Sigmoid colon (tissue), 7 donors: ENCODE results near the gene SGK2. TPM values are rescaled to one million over a fixed set of nuclear protein-coding genes. Genes with fewer than 3 reads are reported as not detected.

Experiments used
- DNase-seq: peaks from one replicate; pipeline ENCODE4 v3.0.0-alpha.2; 2019
- H3K27ac ChIP-seq, 4 donors: fragments of 200-600 bp; sonication (generic); one replicate each; pipeline ENCODE4 v1.5.1; 2016 to 2019; ENCODE audit warnings: mild to moderate bottlenecking in 1 of 4
- H3K27me3 ChIP-seq, 3 donors: fragments of 200-600 bp; sonication (generic); one replicate each; pipeline ENCODE4 v1.5.1; 2019; ENCODE audit warnings: mild to moderate bottlenecking in 1 of 3
- H3K36me3 ChIP-seq, 4 donors: fragments of 200-600 bp; sonication (generic); one replicate each; pipeline ENCODE4 v1.5.1; 2016 to 2019
- H3K4me1 ChIP-seq, 4 donors: fragments of 200-600 bp; sonication (generic); one replicate each; pipeline ENCODE4 v1.5.1; 2017 to 2019
- H3K4me3 ChIP-seq, 4 donors: fragments of 200-600 bp; sonication (generic); one replicate each; pipeline ENCODE4 v1.5.1; 2017 to 2019; ENCODE audit warnings: mild to moderate bottlenecking in 2 of 4, moderate library complexity in 1 of 4
- H3K9me3 ChIP-seq, 4 donors: fragments of 200-600 bp in 3 of 4; sonication (generic) in 3 of 4; one replicate each; pipeline versions ENCODE4 v1.5.1 to v1.6.1; 2013 to 2019
- EP300 ChIP-seq, 4 donors: sonication (generic); formaldehyde crosslinking; IDR thresholded peaks; one replicate each; pipeline ENCODE4 v1.6.1; 2017; ENCODE audit warnings: antibody characterized with exemption in 4 of 4
- POLR2A ChIP-seq, 2 donors: fragments of 450-650 bp; IDR thresholded peaks; one replicate each; pipeline ENCODE4 v1.6.1; 2016; ENCODE audit warnings: antibody characterized with exemption in 2 of 2, mild to moderate bottlenecking in 2 of 2, moderate library complexity in 2 of 2
- POLR2AphosphoS5 ChIP-seq, 4 donors: sonication (generic); formaldehyde crosslinking; IDR thresholded peaks; one replicate each; pipeline ENCODE4 v1.6.1; 2017; ENCODE audit warnings: antibody characterized with exemption in 4 of 4
- WGBS, 2 donors: extraction: QIAGEN DNeasy Blood & Tissue Kit; methylation state at CpG; one replicate each; pipeline ENCODE4 v1.1.7; 2013; 5-methylcytosine and 5-hydroxymethylcytosine counted together
- intact Hi-C: fragments of 100-400 bp; cut with DNase I; formaldehyde crosslinking; loops from one replicate; pipeline ENCODE4 v1.15.1; 2023
- polyA plus RNA-seq, 3 donors: library from polyadenylated mRNA; stranded (reverse); fragments of 200-250 nt; gene quantifications; one replicate each; pipeline ENCODE4 v1.2.3, GENCODE V29; 2013
- total RNA-seq, 4 donors: library from RNA; depleted of rRNA; stranded (reverse); fragments of >200 nt; gene quantifications; one replicate each; pipeline ENCODE4 v1.1.0, GENCODE V29; 2016
- TF ChIP-seq, protein P1 (sequence below), 4 experiments: fragments of 450-650 bp in 3 of 4; fragments of 200-600 bp in 1 of 4; IDR thresholded peaks; one replicate each; pipeline ENCODE4 v1.5.1; 2016 to 2019; ENCODE audit warnings: antibody characterized with exemption in 4 of 4, mild to moderate bottlenecking in 3 of 4, moderate library complexity in 2 of 4
- donor health status: healthy with polysubstance abuse.
- donor health status: Bipolar disorder and iron deficiency.
- donor health status: healthy.

The SGK2 gene
- total and polyA plus RNA-seq, 7 donors = 0.66 to 114 (median 27.3) TPM; not detected in 1

DNA sequence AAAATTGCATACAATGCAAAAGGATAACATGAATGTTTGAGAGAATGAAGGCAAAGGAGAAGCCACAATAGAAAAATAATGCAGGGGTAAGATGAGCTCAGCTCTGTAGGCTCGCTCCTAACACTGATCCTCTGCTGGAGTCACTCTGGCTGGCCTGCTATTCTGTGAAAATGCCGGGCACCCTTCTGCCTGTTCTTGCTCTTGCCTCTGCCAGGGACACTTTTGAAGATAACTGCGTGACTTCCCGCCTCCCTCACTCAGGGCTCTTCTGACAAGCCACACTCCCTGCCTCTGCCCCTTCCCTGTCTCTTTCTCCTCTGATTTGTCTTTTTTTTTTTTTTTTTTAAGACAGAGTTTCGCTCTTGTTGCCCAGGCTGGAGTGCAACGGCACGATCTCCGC is 72.8 kb downstream of the SGK2 start:
- Histone ChIP-seq H3K4me3 (no peak overlapping the region), H3K4me1 (no peaks in the 10 kb centered on the region), H3K36me3 (peaks cover 11 to 88% (median 28%) of the 10 kb centered on the region in 4 donors), H3K27me3 (no peaks in the 10 kb centered on the region), H3K27ac (no peak overlapping the region), H3K9me3 (no peaks in the 10 kb centered on the region)
- intact Hi-C loops = no loop called here
- no peak for DNase-seq
- TF ChIP-seq, protein P1, sequence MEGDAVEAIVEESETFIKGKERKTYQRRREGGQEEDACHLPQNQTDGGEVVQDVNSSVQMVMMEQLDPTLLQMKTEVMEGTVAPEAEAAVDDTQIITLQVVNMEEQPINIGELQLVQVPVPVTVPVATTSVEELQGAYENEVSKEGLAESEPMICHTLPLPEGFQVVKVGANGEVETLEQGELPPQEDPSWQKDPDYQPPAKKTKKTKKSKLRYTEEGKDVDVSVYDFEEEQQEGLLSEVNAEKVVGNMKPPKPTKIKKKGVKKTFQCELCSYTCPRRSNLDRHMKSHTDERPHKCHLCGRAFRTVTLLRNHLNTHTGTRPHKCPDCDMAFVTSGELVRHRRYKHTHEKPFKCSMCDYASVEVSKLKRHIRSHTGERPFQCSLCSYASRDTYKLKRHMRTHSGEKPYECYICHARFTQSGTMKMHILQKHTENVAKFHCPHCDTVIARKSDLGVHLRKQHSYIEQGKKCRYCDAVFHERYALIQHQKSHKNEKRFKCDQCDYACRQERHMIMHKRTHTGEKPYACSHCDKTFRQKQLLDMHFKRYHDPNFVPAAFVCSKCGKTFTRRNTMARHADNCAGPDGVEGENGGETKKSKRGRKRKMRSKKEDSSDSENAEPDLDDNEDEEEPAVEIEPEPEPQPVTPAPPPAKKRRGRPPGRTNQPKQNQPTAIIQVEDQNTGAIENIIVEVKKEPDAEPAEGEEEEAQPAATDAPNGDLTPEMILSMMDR (IDR thresholded peaks at IDR 0.05) = no peak
- no peak for TF ChIP-seq POLR2AphosphoS5 (IDR thresholded peaks at IDR 0.05)
- TF ChIP-seq POLR2A (IDR thresholded peaks at IDR 0.05) = no peak
- TF ChIP-seq EP300 (IDR thresholded peaks at IDR 0.05) = no peak
- 97 to 98% methylated on average over 8 of the region's 8 CpGs for WGBS, 2 donors

Other genes starting within 250 kb of the SGK2 start
- 10 to 100 TPM; 29.6 to 75.6 (median 47.3) TPM for gene SRSF6, start 101.1 kb upstream of the SGK2 start, total RNA-seq
- 10 to 100 TPM; 39.1 to 78.9 (median 51.7) TPM for gene SRSF6, start 101.1 kb upstream of the SGK2 start, polyA plus RNA-seq
- gene L3MBTL1, start 51.3 kb upstream of the SGK2 start, total RNA-seq = 10 to 100 TPM in 3 of 4 donors, 1 to 10 TPM in 1; 9.0 to 26.9 (median 11.8) TPM
- gene L3MBTL1, start 51.3 kb upstream of the SGK2 start, polyA plus RNA-seq = 1 to 10 TPM in 2 of 3 donors, under 1 TPM in 1; 0.46 to 5.0 (median 1.2) TPM
- 10 to 100 TPM; 26.4 to 46.3 (median 29.8) TPM for gene IFT52, start 31.9 kb downstream of the SGK2 start, total RNA-seq
- gene IFT52, start 31.9 kb downstream of the SGK2 start, polyA plus RNA-seq = 10 to 100 TPM; 15.7 to 32.4 (median 30.7) TPM
- under 1 TPM in 1 of 4 donors, not detected in 3; 0.27 TPM for gene MYBL2, start 108.1 kb downstream of the SGK2 start, total RNA-seq
- 10 to 100 TPM in 1 of 3 donors, 1 to 10 TPM in 2; 1.2 to 40.6 (median 6.9) TPM for gene MYBL2, start 108.1 kb downstream of the SGK2 start, polyA plus RNA-seq
- not detected for gene GTSF1L, start 168.0 kb downstream of the SGK2 start, total RNA-seq
- under 1 TPM in 1 of 3 donors, not detected in 2; 0.17 TPM for gene GTSF1L, start 168.0 kb downstream of the SGK2 start, polyA plus RNA-seq